Neural progenitor cell (in vitro differentiated cells): ENCODE data around the gene ATP8B4.

ENCODE experiments used
- EZH2 ChIP-seq: fragments of 200-600 bp; sonication (generic); IDR thresholded peaks from 2 replicates; pipeline ENCODE4 v1.6.1; 2017; ENCODE audit warnings: antibody characterized with exemption, mild to moderate bottlenecking, moderate library complexity
- EZH2phosphoT487 ChIP-seq: fragments of 200-600 bp; sonication (generic); IDR thresholded peaks from 2 replicates; pipeline ENCODE4 v1.6.1; 2017; ENCODE audit warnings: antibody characterized with exemption
- TF ChIP-seq, protein P1 (sequence below): fragments of 200-600 bp; sonication (generic); IDR thresholded peaks from 2 replicates; pipeline ENCODE4 v1.5.1; 2017; ENCODE audit warnings: antibody characterized with exemption, mild to moderate bottlenecking

DNA sequence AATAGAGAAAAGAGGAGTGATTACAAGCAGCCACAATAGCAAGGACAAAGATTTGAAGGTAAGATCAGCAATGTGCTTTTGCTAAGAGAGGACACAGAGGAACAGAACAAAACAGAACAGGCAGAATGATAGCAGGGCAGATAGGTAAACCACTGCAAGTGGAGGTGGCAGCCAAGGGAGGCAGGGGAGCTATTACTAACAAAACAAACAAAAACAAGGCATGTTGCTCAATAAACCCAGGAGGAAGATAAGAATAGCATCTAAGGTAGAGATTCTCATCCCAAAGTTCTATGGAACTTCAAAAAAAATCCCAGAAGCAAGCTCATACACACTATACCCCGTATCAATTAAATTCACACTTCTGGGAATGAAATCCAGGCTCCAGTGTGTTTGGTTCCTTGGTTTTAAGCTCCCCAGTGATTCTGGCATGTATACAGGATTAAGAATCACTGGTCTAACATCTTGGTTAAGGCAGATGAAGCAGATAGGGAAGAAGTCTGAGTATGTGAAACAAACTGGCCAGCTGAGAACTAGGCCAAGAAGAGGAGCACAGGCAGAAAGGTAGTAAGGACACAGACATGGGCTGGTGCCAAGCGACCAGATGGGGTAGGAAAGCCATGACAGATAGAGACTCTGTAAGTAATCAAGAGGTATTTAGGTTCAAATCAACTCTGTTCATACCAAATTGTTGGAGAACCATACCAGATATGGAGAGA is 309.0 kb downstream of the ATP8B4 start:
- TF ChIP-seq EZH2phosphoT487 (no peak), EZH2 (no peak)
- TF ChIP-seq, protein P1, sequence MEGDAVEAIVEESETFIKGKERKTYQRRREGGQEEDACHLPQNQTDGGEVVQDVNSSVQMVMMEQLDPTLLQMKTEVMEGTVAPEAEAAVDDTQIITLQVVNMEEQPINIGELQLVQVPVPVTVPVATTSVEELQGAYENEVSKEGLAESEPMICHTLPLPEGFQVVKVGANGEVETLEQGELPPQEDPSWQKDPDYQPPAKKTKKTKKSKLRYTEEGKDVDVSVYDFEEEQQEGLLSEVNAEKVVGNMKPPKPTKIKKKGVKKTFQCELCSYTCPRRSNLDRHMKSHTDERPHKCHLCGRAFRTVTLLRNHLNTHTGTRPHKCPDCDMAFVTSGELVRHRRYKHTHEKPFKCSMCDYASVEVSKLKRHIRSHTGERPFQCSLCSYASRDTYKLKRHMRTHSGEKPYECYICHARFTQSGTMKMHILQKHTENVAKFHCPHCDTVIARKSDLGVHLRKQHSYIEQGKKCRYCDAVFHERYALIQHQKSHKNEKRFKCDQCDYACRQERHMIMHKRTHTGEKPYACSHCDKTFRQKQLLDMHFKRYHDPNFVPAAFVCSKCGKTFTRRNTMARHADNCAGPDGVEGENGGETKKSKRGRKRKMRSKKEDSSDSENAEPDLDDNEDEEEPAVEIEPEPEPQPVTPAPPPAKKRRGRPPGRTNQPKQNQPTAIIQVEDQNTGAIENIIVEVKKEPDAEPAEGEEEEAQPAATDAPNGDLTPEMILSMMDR, result no peak
